Measurements from ENCODE around the gene NISCH. TPM values are rescaled to one million over a fixed set of nuclear protein-coding genes. Genes with fewer than 3 reads are reported as not detected.

The NISCH gene
- total RNA-seq, 1 experiment from 2014 or later, result 48.6 TPM

DNA sequence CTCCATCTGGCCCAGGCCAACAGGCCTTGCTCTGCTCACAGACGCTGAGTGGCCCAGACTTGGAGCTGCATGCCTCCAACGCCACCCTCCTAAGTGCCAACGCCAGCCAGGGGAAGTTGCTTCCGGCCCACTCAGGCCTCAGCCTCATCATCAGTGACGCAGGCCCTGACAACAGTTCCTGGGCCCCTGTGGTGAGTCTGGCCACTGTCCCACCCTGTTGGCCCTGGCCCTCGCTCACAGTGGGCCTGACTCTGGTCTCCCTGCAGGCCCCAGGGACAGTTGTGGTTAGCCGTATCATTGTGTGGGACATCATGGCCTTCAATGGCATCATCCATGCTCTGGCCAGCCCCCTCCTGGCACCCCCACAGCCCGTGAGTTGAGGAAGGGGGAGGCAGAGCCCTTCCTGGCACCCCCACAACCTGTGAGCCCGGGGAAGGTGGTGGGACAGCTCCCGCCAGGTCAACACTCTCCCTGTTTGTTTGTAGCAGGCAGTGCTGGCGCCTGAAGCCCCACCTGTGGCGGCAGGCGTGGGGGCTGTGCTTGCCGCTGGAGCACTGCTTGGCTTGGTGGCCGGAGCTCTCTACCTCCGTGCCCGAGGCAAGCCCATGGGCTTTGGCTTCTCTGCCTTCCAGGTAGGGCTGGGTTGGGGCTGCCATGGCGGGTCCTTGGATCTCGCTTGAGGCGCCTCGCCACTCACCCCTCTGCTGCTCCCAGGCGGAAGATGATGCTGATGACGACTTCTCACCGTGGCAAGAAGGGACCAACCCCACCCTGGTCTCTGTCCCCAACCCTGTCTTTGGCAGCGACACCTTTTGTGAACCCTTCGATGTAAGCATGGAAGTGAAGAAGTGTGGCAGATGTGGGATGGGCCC is 68.2 kb downstream of the NISCH start:
- no TSS peak for BruUV-seq (replicated peaks)
- no peaks in the 10 kb centered on the region for H3K27me3 ChIP-seq (replicated peaks; ENCODE audit: insufficient read depth, low read depth, low read length, poor library complexity)
- no peak for TF ChIP-seq EZH2 (IDR thresholded peaks at IDR 0.05; ENCODE audit: borderline replicate concordance, low read depth, low read length, poor library complexity, severe bottlenecking)
- TF ChIP-seq, protein P1, sequence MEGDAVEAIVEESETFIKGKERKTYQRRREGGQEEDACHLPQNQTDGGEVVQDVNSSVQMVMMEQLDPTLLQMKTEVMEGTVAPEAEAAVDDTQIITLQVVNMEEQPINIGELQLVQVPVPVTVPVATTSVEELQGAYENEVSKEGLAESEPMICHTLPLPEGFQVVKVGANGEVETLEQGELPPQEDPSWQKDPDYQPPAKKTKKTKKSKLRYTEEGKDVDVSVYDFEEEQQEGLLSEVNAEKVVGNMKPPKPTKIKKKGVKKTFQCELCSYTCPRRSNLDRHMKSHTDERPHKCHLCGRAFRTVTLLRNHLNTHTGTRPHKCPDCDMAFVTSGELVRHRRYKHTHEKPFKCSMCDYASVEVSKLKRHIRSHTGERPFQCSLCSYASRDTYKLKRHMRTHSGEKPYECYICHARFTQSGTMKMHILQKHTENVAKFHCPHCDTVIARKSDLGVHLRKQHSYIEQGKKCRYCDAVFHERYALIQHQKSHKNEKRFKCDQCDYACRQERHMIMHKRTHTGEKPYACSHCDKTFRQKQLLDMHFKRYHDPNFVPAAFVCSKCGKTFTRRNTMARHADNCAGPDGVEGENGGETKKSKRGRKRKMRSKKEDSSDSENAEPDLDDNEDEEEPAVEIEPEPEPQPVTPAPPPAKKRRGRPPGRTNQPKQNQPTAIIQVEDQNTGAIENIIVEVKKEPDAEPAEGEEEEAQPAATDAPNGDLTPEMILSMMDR (conservative IDR thresholded peaks at IDR 0.05; ENCODE audit: low read depth, low read length), result no peak
- ChIA-PET CTCF (no interaction called here), POLR2A (ENCODE audit: low non-redundant PET) (no interaction called here)
- no peaks in the 10 kb centered on the region for H3K9me3 ChIP-seq (ENCODE audit: low read depth, low read length, poor library complexity, severe bottlenecking)
- H3K36me3 ChIP-seq (ENCODE audit: insufficient read depth, low read length, poor library complexity, severe bottlenecking), result peaks cover 9% of the 10 kb centered on the region
- DNase-seq (ENCODE audit: low spot score), result no peak
- peaks cover 5% of the 10 kb centered on the region for H3K4me1 ChIP-seq (ENCODE audit: insufficient read depth, low read length, poor library complexity, severe bottlenecking)
- intact Hi-C loops (cut with micrococcal nuclease; ENCODE audit: unreplicated experiment), result no loop called here
- no peak overlapping the region for H3K4me3 ChIP-seq (ENCODE audit: low read depth, low read length, poor library complexity, severe bottlenecking)
- no peak overlapping the region for H3K27ac ChIP-seq (ENCODE audit: low read depth, low read length, poor library complexity, severe bottlenecking)

DNA sequence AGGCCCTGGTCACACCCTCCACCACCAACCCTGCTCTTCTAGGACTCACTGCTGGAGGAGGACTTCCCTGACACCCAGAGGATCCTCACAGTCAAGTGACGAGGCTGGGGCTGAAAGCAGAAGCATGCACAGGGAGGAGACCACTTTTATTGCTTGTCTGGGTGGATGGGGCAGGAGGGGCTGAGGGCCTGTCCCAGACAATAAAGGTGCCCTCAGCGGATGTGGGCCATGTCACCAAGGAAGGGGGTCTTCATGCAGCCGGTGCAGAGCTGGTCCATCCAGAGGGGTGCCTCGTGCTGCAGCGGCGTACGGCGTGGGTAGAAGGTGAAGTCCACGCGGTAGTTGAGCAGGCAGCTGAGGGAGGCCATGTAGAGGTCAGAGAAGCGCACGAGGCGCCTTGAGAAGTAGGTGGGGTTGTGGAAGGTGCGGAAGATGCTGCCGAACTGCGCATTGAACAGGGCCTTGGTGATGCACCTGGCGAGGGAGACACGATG is 68.9 kb downstream of the NISCH start:
- no peak overlapping the region for H3K4me3 ChIP-seq (ENCODE audit: low read depth, low read length, poor library complexity, severe bottlenecking)
- H3K27me3 ChIP-seq (replicated peaks; ENCODE audit: insufficient read depth, low read depth, low read length, poor library complexity), result no peaks in the 10 kb centered on the region
- no peaks in the 10 kb centered on the region for H3K9me3 ChIP-seq (ENCODE audit: low read depth, low read length, poor library complexity, severe bottlenecking)
- no peak for DNase-seq (ENCODE audit: low spot score)
- peaks cover 9% of the 10 kb centered on the region for H3K36me3 ChIP-seq (ENCODE audit: insufficient read depth, low read length, poor library complexity, severe bottlenecking)
- ChIA-PET CTCF (no interaction called here), POLR2A (ENCODE audit: low non-redundant PET) (no interaction called here)
- no peak overlapping the region for H3K27ac ChIP-seq (ENCODE audit: low read depth, low read length, poor library complexity, severe bottlenecking)
- TF ChIP-seq, protein P1 (conservative IDR thresholded peaks at IDR 0.05; ENCODE audit: low read depth, low read length), result no peak
- TF ChIP-seq EZH2 (IDR thresholded peaks at IDR 0.05; ENCODE audit: borderline replicate concordance, low read depth, low read length, poor library complexity, severe bottlenecking), result no peak
- BruUV-seq (replicated peaks), result TSS peak; percentile 65
- intact Hi-C loops (cut with micrococcal nuclease; ENCODE audit: unreplicated experiment), result no loop called here
- H3K4me1 ChIP-seq (ENCODE audit: insufficient read depth, low read length, poor library complexity, severe bottlenecking), result peaks cover 5% of the 10 kb centered on the region

DNA sequence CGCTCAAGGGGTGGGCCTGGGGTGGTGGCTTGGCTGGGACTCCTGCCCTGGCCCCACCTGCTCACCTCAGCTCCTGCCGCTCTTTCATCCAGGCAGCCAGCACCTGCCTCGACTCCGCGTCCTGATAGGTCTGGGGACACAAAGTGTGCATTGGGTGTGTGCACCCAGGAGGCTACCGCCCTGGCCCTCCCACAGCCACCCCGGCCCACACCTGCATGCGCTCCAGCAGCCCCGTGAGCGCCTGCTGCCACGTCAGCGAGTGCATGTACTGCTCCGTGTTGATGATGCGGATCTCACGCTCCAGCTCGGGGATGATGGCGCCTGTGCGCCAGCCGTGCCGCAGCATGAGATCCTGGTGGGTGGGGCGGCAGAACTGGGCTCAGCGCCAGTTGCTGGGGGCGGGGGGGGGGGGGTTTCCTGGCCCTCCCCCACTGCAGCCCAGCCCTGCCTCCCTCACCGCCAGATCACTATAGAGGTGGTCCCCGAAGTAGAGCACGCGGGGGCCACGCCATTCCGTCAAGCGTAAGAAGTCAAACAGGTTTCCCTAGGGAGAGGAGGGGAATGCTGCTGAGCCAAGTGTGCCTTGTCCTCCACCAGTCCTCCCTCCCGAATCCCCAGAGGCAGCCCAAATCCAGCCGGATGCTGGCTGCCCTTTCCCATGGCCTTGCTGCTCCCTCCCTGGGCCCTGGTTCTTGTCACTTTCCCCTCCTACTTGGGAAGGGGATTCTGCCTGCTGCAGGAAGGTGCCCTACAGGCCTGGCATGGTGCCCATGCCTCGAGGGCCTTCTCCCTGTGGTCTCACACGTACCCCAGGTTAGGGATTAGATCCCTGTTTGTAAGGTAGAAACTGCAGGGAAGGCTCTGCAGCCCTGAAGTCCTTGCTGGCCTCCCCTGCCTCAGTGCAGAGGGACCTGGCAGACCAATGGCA is 69.6 kb downstream of the NISCH start:
- Histone ChIP-seq H3K9me3 (ENCODE audit: low read depth, low read length, poor library complexity, severe bottlenecking) (no peaks in the 10 kb centered on the region), H3K27me3 (replicated peaks; ENCODE audit: insufficient read depth, low read depth, low read length, poor library complexity) (no peaks in the 10 kb centered on the region), H3K4me3 (ENCODE audit: low read depth, low read length, poor library complexity, severe bottlenecking) (no peak overlapping the region), H3K27ac (ENCODE audit: low read depth, low read length, poor library complexity, severe bottlenecking) (no peak overlapping the region), H3K36me3 (ENCODE audit: insufficient read depth, low read length, poor library complexity, severe bottlenecking) (peaks cover 9% of the 10 kb centered on the region), H3K4me1 (ENCODE audit: insufficient read depth, low read length, poor library complexity, severe bottlenecking) (peaks cover 5% of the 10 kb centered on the region)
- no TSS peak for BruUV-seq (replicated peaks)
- peak; percentile 58 for DNase-seq (ENCODE audit: low spot score)
- intact Hi-C loops (cut with micrococcal nuclease; ENCODE audit: unreplicated experiment), result no loop called here
- TF ChIP-seq, protein P1 (conservative IDR thresholded peaks at IDR 0.05; ENCODE audit: low read depth, low read length), result no peak
- TF ChIP-seq EZH2 (IDR thresholded peaks at IDR 0.05; ENCODE audit: borderline replicate concordance, low read depth, low read length, poor library complexity, severe bottlenecking), result no peak
- ChIA-PET POLR2A (ENCODE audit: low non-redundant PET) (no interaction called here), CTCF (no interaction called here)
